ENCODE measurements around the gene GAP43. TPM values are rescaled to one million over a fixed set of nuclear protein-coding genes. Genes with fewer than 3 reads are reported as not detected.

The GAP43 gene
- total and polyA plus RNA-seq, 2 of the 13 experiments (the other 11 are each of a cell fraction or from before 2014, with no cell fraction given) = not detected

- 26% methylated on average over 11 of the region's 11 CpGs for WGBS (ENCODE audit: low lambda C conversion rate)
- TF ChIP-seq ZNF460 (CRISPR knock-in tag; IDR thresholded peaks at IDR 0.05; ENCODE audit: borderline replicate concordance) = no peak
- no peak for TF ChIP-seq PAWR (CRISPR knock-in tag; IDR thresholded peaks at IDR 0.05; ENCODE audit: borderline replicate concordance)
- TF ChIP-seq ZNF12 (CRISPR knock-in tag; IDR thresholded peaks at IDR 0.05) = no peak
- no peak for TF ChIP-seq IKZF4 (CRISPR knock-in tag; IDR thresholded peaks at IDR 0.05; ENCODE audit: borderline replicate concordance, low read depth, not compliant biosample characterization)
- TF ChIP-seq TBX2 (CRISPR knock-in tag; IDR thresholded peaks at IDR 0.05; ENCODE audit: borderline replicate concordance) = no peak
- no peak for TF ChIP-seq SRSF1 (optimal IDR thresholded peaks at IDR 0.05; ENCODE audit: low read depth, low read length)
- TF ChIP-seq FUBP1 (CRISPR knock-in tag; IDR thresholded peaks at IDR 0.05; ENCODE audit: borderline replicate concordance) = no peak
- TF ChIP-seq SNAPC2 (CRISPR knock-in tag; IDR thresholded peaks at IDR 0.05) = no peak
- no peak for TF ChIP-seq NONO (IDR thresholded peaks at IDR 0.05)
- no peak for TF ChIP-seq NONO (CRISPR knock-in tag; conservative IDR thresholded peaks at IDR 0.05)
- no peak for TF ChIP-seq ZNF292 (CRISPR knock-in tag; IDR thresholded peaks at IDR 0.05; ENCODE audit: borderline replicate concordance, low read depth)
- TF ChIP-seq ZBTB7A (CRISPR knock-in tag; IDR thresholded peaks at IDR 0.05) = no peak
- H3K36me3 ChIP-seq (replicated peaks in 1 of 2; ENCODE audit: control insufficient read depth in 1 of 2, insufficient read depth in 2 of 2, low read length in 2 of 2) = no peaks in the 10 kb centered on the region
- ChIA-PET POLR2A (no interaction called here), CTCF (ENCODE audit: low intra/inter-chr PET ratio, low total read pairs) (no interaction called here)
- no peaks in the 10 kb centered on the region for H4K20me1 ChIP-seq (ENCODE audit: insufficient read depth, low read length)
- H2AFZ ChIP-seq (ENCODE audit: low read length) = no peak overlapping the region
- no peaks in the 10 kb centered on the region for H3K79me2 ChIP-seq (ENCODE audit: insufficient read depth, low read length)
- ATAC-seq = no peak
- no peaks in the 10 kb centered on the region for H3K4me1 ChIP-seq (ENCODE audit: insufficient read depth, low read length)
- intact Hi-C loops (cut with micrococcal nuclease; ENCODE audit: unreplicated experiment) (no loop called here), in situ Hi-C loops (cut with HindIII; ENCODE audit: extremely low pct_ligation_motif_present, low pct_unique_long_range_greater_than_20kb) (no loop called here)
- no peak overlapping the region for H3K9ac ChIP-seq (ENCODE audit: insufficient read depth, low read depth, low read length)
- no peaks in the 10 kb centered on the region for H3K9me3 ChIP-seq (ENCODE audit: low read length)
- no peak for DNase-seq (ENCODE audit: low spot score)
- no TSS peak for BruUV-seq (replicated peaks)
- H3K27me3 ChIP-seq (ENCODE audit: control insufficient read depth in 1 of 2, insufficient read depth in 2 of 2, low read length in 2 of 2) = peaks cover 0 to 19% of the 10 kb centered on the region in 2 experiments; a peak in 2 of 5 replicates
- FAIRE-seq = no peak
- H3K4me3 ChIP-seq (replicated peaks in 1 of 3; ENCODE audit: insufficient read depth in 1 of 3, low read depth in 2 of 3, low read length in 3 of 3) = no peak overlapping the region
- H3K4me2 ChIP-seq (ENCODE audit: low read depth, low read length) = no peak overlapping the region
- H3K27ac ChIP-seq (ENCODE audit: extremely low read length, insufficient read depth, low read length) = no peak overlapping the region
Observed at GRCh38 chr3:115624029-115624741, 875 bp downstream of the GAP43 start.
